Upper lobe of left lung (tissue), 6 donors: ENCODE data around the gene PRKCA. TPM values are rescaled to one million over a fixed set of nuclear protein-coding genes. Genes with fewer than 3 reads are reported as not detected.

ENCODE experiments used
- ATAC-seq, 2 donors: fragments of 200-7000 bp; cut with Tn5 transposase; one replicate each; pipeline ENCODE4 v1.9.1; 2022; ENCODE audit warnings: mild to moderate bottlenecking in 2 of 2, moderate library complexity in 2 of 2; ENCODE audit not compliant: low FRiP score in 2 of 2
- DNase-seq, 2 donors: peaks; one replicate each; pipeline ENCODE4 v3.0.0-alpha.2; 2019 to 2020
- H3K27ac ChIP-seq, 4 donors: fragments of 200-600 bp; sonication (generic); one replicate each; pipeline ENCODE4 v1.5.1; 2016 to 2019
- H3K27me3 ChIP-seq, 4 donors: fragments of 200-600 bp; sonication (generic); one replicate each; pipeline ENCODE4 v1.5.1; 2017 to 2019
- H3K36me3 ChIP-seq, 4 donors: fragments of 200-600 bp; sonication (generic); one replicate each; pipeline ENCODE4 v1.5.1; 2016 to 2019
- H3K4me1 ChIP-seq, 4 donors: fragments of 200-600 bp; sonication (generic); one replicate each; pipeline ENCODE4 v1.5.1; 2018 to 2019
- H3K4me3 ChIP-seq, 4 donors: fragments of 200-600 bp; sonication (generic); one replicate each; pipeline ENCODE4 v1.5.1; 2017 to 2019; ENCODE audit warnings: mild to moderate bottlenecking in 2 of 4, moderate library complexity in 1 of 4
- H3K9me3 ChIP-seq, 4 donors: fragments of 200-600 bp; sonication (generic); one replicate each; pipeline ENCODE4 v1.5.1; 2018 to 2019
- CTCF ChIP-seq, 6 experiments: fragments of 450-650 bp in 4 of 6; fragments of 200-600 bp in 2 of 6; sonication (generic) in 2 of 6; IDR thresholded peaks; one replicate each; pipeline ENCODE4 v1.5.1; 2016 to 2019; ENCODE audit warnings: antibody characterized with exemption in 6 of 6
- EP300 ChIP-seq, 4 donors: sonication (generic); formaldehyde crosslinking; IDR thresholded peaks; one replicate each; pipeline ENCODE4 v1.5.1; 2017; ENCODE audit warnings: antibody characterized with exemption in 4 of 4, control low read depth in 2 of 4
- POLR2A ChIP-seq, 4 donors: fragments of 450-650 bp; IDR thresholded peaks; one replicate each; pipeline ENCODE4 v1.5.1; 2016 to 2017; ENCODE audit warnings: antibody characterized with exemption in 4 of 4, mild to moderate bottlenecking in 2 of 4
- POLR2AphosphoS5 ChIP-seq, 2 donors: sonication (generic); formaldehyde crosslinking; IDR thresholded peaks; one replicate each; pipeline ENCODE4 v1.5.1; 2017; ENCODE audit warnings: antibody characterized with exemption in 2 of 2
- WGBS, 2 donors: methylation state at CpG; one replicate each; pipeline ENCODE4 v1.1.5; 2017 to 2018; 5-methylcytosine and 5-hydroxymethylcytosine counted together
- total RNA-seq, 6 donors: library from RNA; depleted of rRNA in 4 of 6; stranded (reverse); fragments of >200 nt in 4 of 6; gene quantifications; one replicate each; pipeline versions ENCODE4 v1.1.0 to v1.2.1, GENCODE V29; 2016 to 2021
- donor health status: DM: no; HTN: no; CAD: no; lungs with moderate emphysema.
- donor health status: DM: no; HTN: yes; CAD: no; lungs with severe emphysema.

PRKCA gene
- total RNA-seq, 6 donors from 2014 or later, result 10.9 to 29.3 (median 18.0) TPM

- no peak for DNase-seq
Measured at GRCh38 chr17:66533572-66533971, 231.2 kb downstream of the PRKCA start.

GRCh38 chr17:66533986-66534385 is 231.6 kb downstream of the PRKCA start:
- no peak for ATAC-seq
- H3K27ac ChIP-seq, result no peak overlapping the region
- 52 to 70% methylated on average over 5 of the region's 5 CpGs for WGBS, 2 donors

More at GRCh38 chr17:66533572-66533971, 231.2 kb downstream of the PRKCA start:
- no peaks in the 10 kb centered on the region for H3K9me3 ChIP-seq
- no peak overlapping the region for H3K4me3 ChIP-seq
- WGBS, 2 donors, result 40 to 76% methylated on average over 6 to 9 of the region's 9 CpGs
- no peak overlapping the region for H3K27ac ChIP-seq
- H3K4me1 ChIP-seq, result no peaks in the 10 kb centered on the region
- no peaks in the 10 kb centered on the region for H3K27me3 ChIP-seq
- ATAC-seq, result no peak
- no peaks in the 10 kb centered on the region for H3K36me3 ChIP-seq
- TF ChIP-seq CTCF (IDR thresholded peaks at IDR 0.05), result no peak
- TF ChIP-seq POLR2A (IDR thresholded peaks at IDR 0.05), result no peak
- no peak for TF ChIP-seq EP300 (IDR thresholded peaks at IDR 0.05)

GRCh38 chr17:66535611-66536010 is 233.2 kb downstream of the PRKCA start:
- ATAC-seq (no peak), DNase-seq (no peak)
- 33 to 57% methylated on average over 1 of the region's 1 CpG for WGBS, 2 donors
- TF ChIP-seq POLR2AphosphoS5 (IDR thresholded peaks at IDR 0.05), result no peak
- no peak for TF ChIP-seq CTCF (IDR thresholded peaks at IDR 0.05)
- no peak for TF ChIP-seq EP300 (IDR thresholded peaks at IDR 0.05)
- no peak for TF ChIP-seq POLR2A (IDR thresholded peaks at IDR 0.05)
- Histone ChIP-seq H3K4me1 (peaks cover 0 to under 1% (median 0%) of the 10 kb centered on the region in 4 donors), H3K27ac (no peak overlapping the region), H3K9me3 (no peaks in the 10 kb centered on the region), H3K36me3 (no peaks in the 10 kb centered on the region), H3K27me3 (no peaks in the 10 kb centered on the region), H3K4me3 (no peak overlapping the region)

More at GRCh38 chr17:66533986-66534385, 231.6 kb downstream of the PRKCA start:
- H3K4me3 ChIP-seq, result no peak overlapping the region
- no peak for DNase-seq
- H3K36me3 ChIP-seq, result no peaks in the 10 kb centered on the region
- no peaks in the 10 kb centered on the region for H3K27me3 ChIP-seq
- no peaks in the 10 kb centered on the region for H3K4me1 ChIP-seq
- no peak for TF ChIP-seq CTCF (IDR thresholded peaks at IDR 0.05)
- TF ChIP-seq POLR2A (IDR thresholded peaks at IDR 0.05), result no peak
- TF ChIP-seq POLR2AphosphoS5 (IDR thresholded peaks at IDR 0.05), result no peak
- TF ChIP-seq EP300 (IDR thresholded peaks at IDR 0.05), result no peak
- no peaks in the 10 kb centered on the region for H3K9me3 ChIP-seq

- no peak for ATAC-seq
- WGBS, 2 donors, result 75 to 82% methylated on average over 5 of the region's 5 CpGs
- Histone ChIP-seq H3K27me3 (no peaks in the 10 kb centered on the region), H3K36me3 (no peaks in the 10 kb centered on the region), H3K4me3 (no peak overlapping the region), H3K27ac (no peak overlapping the region), H3K9me3 (no peaks in the 10 kb centered on the region), H3K4me1 (peaks cover 0 to 8% (median 1%) of the 10 kb centered on the region in 4 donors)
- TF ChIP-seq CTCF (IDR thresholded peaks at IDR 0.05), result no peak
- TF ChIP-seq POLR2AphosphoS5 (IDR thresholded peaks at IDR 0.05), result no peak
- TF ChIP-seq EP300 (IDR thresholded peaks at IDR 0.05), result no peak
- TF ChIP-seq POLR2A (IDR thresholded peaks at IDR 0.05), result no peak
- DNase-seq, result no peak
Measured at GRCh38 chr17:66537502-66537901, 235.1 kb downstream of the PRKCA start.

GRCh38 chr17:66538776-66539175 is 236.4 kb downstream of the PRKCA start:
- H3K27ac ChIP-seq, result no peak overlapping the region
- no peaks in the 10 kb centered on the region for H3K27me3 ChIP-seq
- ATAC-seq, result peak in 1 of 2 donors; percentile 39
- H3K4me3 ChIP-seq, result no peak overlapping the region
- TF ChIP-seq CTCF (IDR thresholded peaks at IDR 0.05), result no peak
- TF ChIP-seq POLR2AphosphoS5 (IDR thresholded peaks at IDR 0.05), result no peak
- TF ChIP-seq EP300 (IDR thresholded peaks at IDR 0.05), result no peak
- no peak for TF ChIP-seq POLR2A (IDR thresholded peaks at IDR 0.05)
- H3K36me3 ChIP-seq, result no peaks in the 10 kb centered on the region
- H3K9me3 ChIP-seq, result no peaks in the 10 kb centered on the region
- WGBS, 2 donors, result 71 to 78% methylated on average over 4 to 5 of the region's 5 CpGs
- DNase-seq, result no peak
- peaks cover 0 to 8% (median 4%) of the 10 kb centered on the region in 4 donors for H3K4me1 ChIP-seq
